Fibroblast of lung (primary cell): ENCODE measurements around the gene PTBP2. TPM values are rescaled to one million over a fixed set of nuclear protein-coding genes. Genes with fewer than 3 reads are reported as not detected.
"Not testable (repeated sequence)": the region's sequence is repeated elsewhere in the genome, so short reads cannot be mapped to it uniquely, and the experiment has no call there.

Experiments used
- DNase-seq, 2 donors: peaks; one replicate each; pipeline versions ENCODE4 v3.0.0 to v3.0.0-alpha.2; 2010; ENCODE audit warnings: low read depth in 2 of 2
- H2AFZ ChIP-seq: 2 replicates; pipeline ENCODE4 v1.5.1; 2012; ENCODE audit warnings: low read length, control low read depth, inconsistent platforms
- H3K27ac ChIP-seq: 2 replicates; pipeline ENCODE4 v1.5.1; 2011; ENCODE audit warnings: low read length, control low read depth; ENCODE audit not compliant: insufficient read depth
- H3K27me3 ChIP-seq: 2 replicates; pipeline ENCODE4 v1.5.1; 2011; ENCODE audit warnings: mild to moderate bottlenecking, low read length; ENCODE audit not compliant: control insufficient read depth, insufficient read depth
- H3K36me3 ChIP-seq: 2 replicates; pipeline ENCODE4 v1.5.1; 2011; ENCODE audit warnings: low read length; ENCODE audit not compliant: control insufficient read depth, insufficient read depth
- H3K4me1 ChIP-seq: 2 replicates; pipeline ENCODE4 v1.5.1; 2011; ENCODE audit warnings: low read length; ENCODE audit not compliant: control insufficient read depth, insufficient read depth; ENCODE audit errors: extremely low read depth
- H3K4me2 ChIP-seq: 2 replicates; pipeline ENCODE4 v1.5.1; 2011; ENCODE audit warnings: low read length, control low read depth; ENCODE audit not compliant: insufficient read depth; ENCODE audit errors: extremely low read depth
- H3K4me3 ChIP-seq, 4 experiments: fragments of 200-600 bp in 1 of 4; sonication (generic) in 1 of 4; replicated peaks in 1 of 4; 2 replicates each; pipeline ENCODE4 v1.5.1; 2011 to 2016; ENCODE audit warnings: low read length in 4 of 4, low read depth in 3 of 4, mild to moderate bottlenecking in 3 of 4, control low read depth in 2 of 4, inconsistent platforms in 1 of 4, mixed read lengths in 1 of 4; ENCODE audit not compliant: insufficient read depth in 1 of 4; ENCODE audit errors: control extremely low read depth in 1 of 4
- H3K79me2 ChIP-seq: 2 replicates; pipeline ENCODE4 v1.5.1; 2012; ENCODE audit warnings: mild to moderate bottlenecking, low read length, inconsistent platforms; ENCODE audit not compliant: control insufficient read depth, insufficient read depth
- H3K9ac ChIP-seq: 2 replicates; pipeline ENCODE4 v1.5.1; 2011; ENCODE audit warnings: mild to moderate bottlenecking, low read length, control low read depth; ENCODE audit not compliant: insufficient read depth
- H3K9me3 ChIP-seq: 2 replicates; pipeline ENCODE4 v1.5.1; 2012; ENCODE audit warnings: low read depth, low read length; ENCODE audit not compliant: control insufficient read depth, insufficient read depth
- H4K20me1 ChIP-seq: 2 replicates; pipeline ENCODE4 v1.5.1; 2011; ENCODE audit warnings: low read length; ENCODE audit not compliant: control insufficient read depth, insufficient read depth; ENCODE audit errors: extremely low read depth
- CTCF ChIP-seq, 2 donors: IDR thresholded peaks in 1 of 2; conservative IDR thresholded peaks in 1 of 2; 1 replicate in 1 of 2; 2 replicates in 1 of 2; pipeline ENCODE4 v1.5.1; 2011 to 2012; ENCODE audit warnings: low read length in 2 of 2, control low read depth in 1 of 2, inconsistent platforms in 1 of 2, low read depth in 1 of 2, mild to moderate bottlenecking in 1 of 2
- EZH2 ChIP-seq: IDR thresholded peaks from 2 replicates; pipeline ENCODE4 v1.5.1; 2012; ENCODE audit warnings: low read length, control low read depth, mild to moderate bottlenecking; ENCODE audit errors: missing control alignments
- polyA plus RNA-seq, 2 donors: library from polyadenylated mRNA; depleted of rRNA in 1 of 2; stranded (reverse) in 1 of 2; unstranded in 1 of 2; fragments of >200 nt; gene quantifications; 2 replicates each; pipeline ENCODE4 v1.2.1, GENCODE V29; 2011 to 2012; ENCODE audit warnings: missing spikeins in 1 of 2
- total RNA-seq: library from RNA; depleted of rRNA; stranded (reverse); fragments of >200 nt; gene quantifications from 2 replicates; pipeline ENCODE4 v1.2.1, GENCODE V29; 2014

Gene PTBP2
- total and polyA plus RNA-seq, 2 donors (not counting 1 experiment from before 2014, with no cell fraction given): 19.7 to 24.6 TPM

DNA sequence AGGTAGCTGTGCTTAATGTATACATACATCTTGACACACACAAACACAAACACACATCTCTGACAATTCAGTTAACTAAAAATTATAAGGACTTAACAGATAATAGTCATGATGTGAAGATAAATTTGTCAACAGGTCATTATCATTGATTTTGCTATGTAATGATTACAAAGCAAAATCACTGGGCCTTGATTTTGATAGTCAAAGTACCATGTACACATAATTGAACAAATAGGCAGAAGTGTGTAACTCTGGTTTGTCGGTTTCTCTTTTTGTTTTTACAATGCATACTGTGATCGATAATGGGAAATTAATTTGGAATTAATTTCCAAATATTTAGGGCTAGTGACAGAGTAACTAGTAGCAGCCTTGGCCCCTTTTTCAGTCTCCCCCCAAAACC is 30.8 kb downstream of the PTBP2 start:
- no peak for DNase-seq
- TF ChIP-seq EZH2 (no peak), CTCF (conservative IDR thresholded peaks at IDR 0.05 in 1 of 2, IDR thresholded peaks at IDR 0.05 in 1 of 2; ENCODE audit: low read depth in 1 of 2, low read length in 2 of 2) (no peak)
- no peak overlapping the region for H3K4me2 ChIP-seq
- H3K9me3 ChIP-seq: no peaks in the 10 kb centered on the region
- H3K27ac ChIP-seq: no peak overlapping the region
- H3K9ac ChIP-seq: no peak overlapping the region
- H4K20me1 ChIP-seq: no peaks in the 10 kb centered on the region
- peaks cover 41% of the 10 kb centered on the region for H3K79me2 ChIP-seq
- H3K4me3 ChIP-seq: no peak overlapping the region
- no peaks in the 10 kb centered on the region for H3K4me1 ChIP-seq
- H3K27me3 ChIP-seq: no peaks in the 10 kb centered on the region
- H3K36me3 ChIP-seq: peaks cover 2% of the 10 kb centered on the region
- H2AFZ ChIP-seq: no peak overlapping the region

DNA sequence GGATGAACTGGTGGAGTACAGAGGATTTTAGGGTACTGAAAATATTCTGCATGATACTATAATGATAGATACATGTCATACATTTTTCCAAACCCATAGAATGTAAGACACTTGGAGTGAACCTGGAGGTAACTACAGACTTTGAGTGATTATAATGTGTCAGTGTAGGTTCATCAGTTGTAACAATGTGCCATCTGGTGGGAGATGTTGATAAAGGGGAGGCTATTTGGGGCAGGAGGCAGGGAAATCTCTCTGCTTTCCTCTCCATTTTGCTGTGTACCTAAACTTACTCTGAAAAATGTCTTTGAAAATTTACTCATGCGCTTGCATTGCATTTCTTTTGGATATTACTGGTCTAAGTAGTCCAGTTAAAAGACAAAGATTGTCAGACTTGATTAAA is 35.2 kb downstream of the PTBP2 start:
- H3K79me2 ChIP-seq: peaks cover 5% of the 10 kb centered on the region
- H2AFZ ChIP-seq: no peak overlapping the region
- H3K27me3 ChIP-seq: no peaks in the 10 kb centered on the region
- no peak overlapping the region for H3K27ac ChIP-seq
- H3K9me3 ChIP-seq: no peaks in the 10 kb centered on the region
- no peak for DNase-seq
- no peak overlapping the region for H3K4me2 ChIP-seq
- H3K4me1 ChIP-seq: no peaks in the 10 kb centered on the region
- no peak overlapping the region for H3K9ac ChIP-seq
- no peak overlapping the region for H3K4me3 ChIP-seq
- peaks cover 2% of the 10 kb centered on the region for H3K36me3 ChIP-seq
- no peak for TF ChIP-seq CTCF (conservative IDR thresholded peaks at IDR 0.05 in 1 of 2, IDR thresholded peaks at IDR 0.05 in 1 of 2; ENCODE audit: low read depth in 1 of 2, low read length in 2 of 2)
- H4K20me1 ChIP-seq: no peaks in the 10 kb centered on the region

DNA sequence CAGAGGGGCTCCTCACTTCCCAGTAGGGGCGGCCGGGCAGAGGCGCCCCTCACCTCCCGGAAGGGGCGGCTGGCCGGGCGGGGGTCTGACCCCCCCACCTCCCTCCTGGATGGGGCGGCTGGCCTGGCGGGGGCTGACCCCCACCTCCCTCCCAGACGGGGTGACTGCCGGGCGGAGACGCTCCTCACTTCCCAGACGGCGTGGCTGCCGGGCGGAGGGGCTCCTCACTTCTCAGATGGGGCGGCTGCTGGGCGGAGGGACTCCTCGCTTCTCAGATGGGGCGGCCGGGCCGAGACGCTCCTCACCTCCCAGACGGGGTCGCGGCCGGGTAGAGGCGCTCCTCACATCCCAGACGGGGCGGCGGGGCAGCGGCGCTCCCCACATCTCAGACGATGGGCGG is 41.0 kb downstream of the PTBP2 start:
- H4K20me1 ChIP-seq, H3K9ac ChIP-seq, H3K4me1 ChIP-seq, H3K27ac ChIP-seq, H3K36me3 ChIP-seq, H3K4me2 ChIP-seq, H3K27me3 ChIP-seq, H3K4me3 ChIP-seq, H2AFZ ChIP-seq, DNase-seq, H3K9me3 ChIP-seq: not testable (repeated sequence)
- peaks cover 22% of the 10 kb centered on the region for H3K79me2 ChIP-seq
